ENCODE data around the gene TAC4. TPM values are rescaled to one million over a fixed set of nuclear protein-coding genes. Genes with fewer than 3 reads are reported as not detected.

The TAC4 gene
- total RNA-seq, 1 donor from 2014 or later, result not detected

- Mint-ChIP-seq H3K27ac (ENCODE audit: unreplicated experiment) (no peak overlapping the region), H3K36me3 (ENCODE audit: low read depth) (peaks cover 17% of the 10 kb centered on the region), H3K27me3 (ENCODE audit: low read depth) (no peaks in the 10 kb centered on the region), H3K4me3 (ENCODE audit: unreplicated experiment) (no peak overlapping the region), H3K4me1 (ENCODE audit: low read depth) (peaks cover 30% of the 10 kb centered on the region), H3K9me3 (ENCODE audit: low read depth) (no peaks in the 10 kb centered on the region)
- DNase-seq (ENCODE audit: low spot score), result no peak
- TF ChIP-seq CTCF (IDR thresholded peaks at IDR 0.05), result no peak
Observed at GRCh38 chr17:49793309-49793708, 54.6 kb downstream of the TAC4 start.

GRCh38 chr17:49789243-49789578, 58.7 kb downstream of the TAC4 start:
- peaks cover 40% of the 10 kb centered on the region for H3K4me1 Mint-ChIP-seq (ENCODE audit: low read depth)
- peaks cover 12% of the 10 kb centered on the region for H3K36me3 Mint-ChIP-seq (ENCODE audit: low read depth)

DNA sequence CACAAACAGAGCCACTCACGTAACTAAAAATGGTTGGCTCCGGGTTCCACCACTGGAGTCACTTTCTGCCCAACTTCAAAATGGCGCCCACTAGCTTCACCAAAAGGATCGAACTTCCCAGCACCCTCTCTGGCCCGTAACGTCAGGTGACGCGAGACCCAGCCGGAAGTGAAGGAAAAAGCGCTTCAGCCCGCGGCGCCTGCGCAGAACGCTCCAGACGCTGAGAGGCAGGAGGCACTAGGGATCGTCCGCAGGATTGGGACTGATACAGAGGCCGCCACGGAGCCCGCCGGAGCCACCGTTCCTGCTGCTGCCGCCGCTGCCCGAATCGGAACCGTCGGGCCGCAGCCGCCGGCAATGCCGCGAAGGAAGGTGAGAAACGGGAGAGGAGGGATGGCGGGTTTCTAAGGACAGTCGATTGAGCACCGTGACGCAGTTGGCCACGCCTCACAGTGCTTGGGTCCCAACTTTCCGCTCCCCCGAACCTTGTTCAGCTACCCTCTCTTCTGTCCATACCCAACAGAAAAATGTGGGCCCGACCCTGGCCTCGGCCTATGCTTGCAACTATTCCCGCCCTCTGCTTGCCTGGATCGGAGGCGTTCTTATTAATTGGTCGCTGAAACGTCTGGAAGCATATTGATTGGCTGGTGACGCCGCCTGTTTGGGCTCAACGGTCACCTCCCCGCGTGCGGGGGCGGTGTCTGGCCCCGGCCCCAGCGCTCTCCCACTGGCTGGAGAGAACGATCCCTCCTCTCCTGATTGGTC, 59.2 kb downstream of the TAC4 start, which contains the start of gene KAT7:
Gene KAT7, plus strand, starts transcription at position 204 of the 765 bp plus-strand sequence. Its CDS starts 154 bp downstream, at position 358.
- Mint-ChIP-seq H3K4me3 (ENCODE audit: unreplicated experiment) (peak within 1 kb of the TSS; percentile 93), H3K36me3 (ENCODE audit: low read depth) (peaks cover 12% of the 10 kb centered on the region), H3K9me3 (ENCODE audit: low read depth) (no peaks in the 10 kb centered on the region), H3K4me1 (ENCODE audit: low read depth) (peaks cover 40% of the 10 kb centered on the region), H3K27ac (ENCODE audit: unreplicated experiment) (peak within 1 kb of the TSS; percentile 99), H3K27me3 (ENCODE audit: low read depth) (no peaks in the 10 kb centered on the region)
- peak; percentile 99 for DNase-seq (ENCODE audit: low spot score)
- no peak for TF ChIP-seq CTCF (IDR thresholded peaks at IDR 0.05)

More at GRCh38 chr17:49789243-49789578, 58.7 kb downstream of the TAC4 start:
- no peak for DNase-seq (ENCODE audit: low spot score)
- peak overlapping the region; percentile 99 for H3K27ac Mint-ChIP-seq (ENCODE audit: unreplicated experiment)
- H3K27me3 Mint-ChIP-seq (ENCODE audit: low read depth), result no peaks in the 10 kb centered on the region
- no peak for TF ChIP-seq CTCF (IDR thresholded peaks at IDR 0.05)
- H3K4me3 Mint-ChIP-seq (ENCODE audit: unreplicated experiment), result peak overlapping the region; percentile 93
- H3K9me3 Mint-ChIP-seq (ENCODE audit: low read depth), result no peaks in the 10 kb centered on the region

Other genes starting within 250 kb of the TAC4 start
- 62.9 to 69.6 TPM (median 63.8 TPM) in 3 replicates for gene SPOP, start 170.0 kb downstream of the TAC4 start, total RNA-seq
- gene SLC35B1, start 140.1 kb downstream of the TAC4 start, total RNA-seq, result 45.2 to 62.8 TPM (median 45.3 TPM) in 3 replicates
- gene FAM117A, start 83.9 kb downstream of the TAC4 start, total RNA-seq, result 3.1 to 3.4 TPM (median 3.3 TPM) in 3 replicates
- 32.0 to 42.8 TPM (median 33.1 TPM) in 3 replicates for gene KAT7, start 59.4 kb downstream of the TAC4 start, total RNA-seq
- gene DLX4, start 121.1 kb upstream of the TAC4 start, total RNA-seq, result 0.12 TPM in 1 of 3 replicates, not detected in the others
- gene DLX3, start 147.2 kb upstream of the TAC4 start, total RNA-seq, result 0.10 TPM in 1 of 3 replicates, not detected in the others
- gene ITGA3, start 208.0 kb upstream of the TAC4 start, total RNA-seq, result 85.8 to 236 TPM (median 216 TPM) in 3 replicates
- 28.9 to 38.0 TPM (median 31.1 TPM) in 3 replicates for gene PDK2, start 247.3 kb upstream of the TAC4 start, total RNA-seq